ENCODE data around the gene GPR55. TPM values are rescaled to one million over a fixed set of nuclear protein-coding genes. Genes with fewer than 3 reads are reported as not detected.

Gene GPR55
- total and polyA plus RNA-seq, 10 of the 15 experiments (the other 5 are each of a cell fraction or from before 2014, with no cell fraction given) = 2.1 to 30.1 (median 16.2) TPM

GRCh38 chr2:230953845-230954244 is 28.8 kb upstream of the GPR55 start (continued):
- TF ChIP-seq ZNF217 (IDR thresholded peaks at IDR 0.05) (peak; percentile 57; the same call in 1 of the 2 replicates), KLF5 (IDR thresholded peaks at IDR 0.05; ENCODE audit: partially characterized antibody) (no peak), ZBED1 (IDR thresholded peaks at IDR 0.05; ENCODE audit: borderline replicate concordance) (peak; percentile 73; the same call in 1 of the 2 replicates), EGR1 (IDR thresholded peaks at IDR 0.05; ENCODE audit: borderline replicate concordance in 1 of 2, low read depth in 2 of 2, low read length in 2 of 2) (no peak), YY1 (IDR thresholded peaks at IDR 0.05; ENCODE audit: low read depth, low read length) (no peak), HDGF (IDR thresholded peaks at IDR 0.05) (peak; percentile 73; the same call in 1 of the 2 replicates), ETV6 (conservative IDR thresholded peaks at IDR 0.05 in 1 of 2, IDR thresholded peaks at IDR 0.05 in 1 of 2; ENCODE audit: borderline replicate concordance in 1 of 2, low read depth in 1 of 2) (peak in 1 of 2 experiments; percentile 60; a peak in 2 of 4 replicates), BMI1 (IDR thresholded peaks at IDR 0.05; ENCODE audit: borderline replicate concordance) (no peak), POLR2A (IDR thresholded peaks at IDR 0.05; ENCODE audit: low read depth, low read length) (peak; percentile 55; the same call in 1 of the 2 replicates), IKZF1 (conservative IDR thresholded peaks at IDR 0.05) (peak; percentile 95), ZBTB4 (CRISPR knock-in tag; IDR thresholded peaks at IDR 0.05) (no peak), SIN3A (IDR thresholded peaks at IDR 0.05; ENCODE audit: low read depth, low read length) (no peak), EED (IDR thresholded peaks at IDR 0.05; ENCODE audit: low read depth) (peak; percentile 99), ATF3 (IDR thresholded peaks at IDR 0.05; ENCODE audit: borderline replicate concordance, extremely low read depth, low read depth, low read length) (no peak)
